Kidney (tissue), 14 donors: Measurements from ENCODE around the gene AAMDC. TPM values are rescaled to one million over a fixed set of nuclear protein-coding genes. Genes with fewer than 3 reads are reported as not detected.
"Not testable (repeated sequence)": the region's sequence is repeated elsewhere in the genome, so short reads cannot be mapped to it uniquely, and the experiment has no call there.

Source experiments
- DNase-seq, 5 donors: peaks; one replicate each; pipeline ENCODE4 v3.0.0-alpha.2; 2013 to 2020
- FAIRE-seq: peaks from 2 replicates; lab custom pipeline; 2012; peaks lifted over from hg19 to GRCh38; lab: Jason Lieb, UNC
- H3K27ac ChIP-seq, 2 donors: one replicate each; pipeline ENCODE4 v1.7.0; 2013; ENCODE audit warnings: low read depth in 2 of 2, low read length in 2 of 2, inconsistent platforms in 1 of 2
- H3K27me3 ChIP-seq: one replicate; pipeline ENCODE4 v1.7.1; 2013; ENCODE audit warnings: low read length, inconsistent platforms; ENCODE audit not compliant: control insufficient read depth, insufficient read depth
- H3K36me3 ChIP-seq, 3 donors: one replicate each; pipeline versions ENCODE4 v1.7.0 to v1.7.1; 2013; ENCODE audit warnings: low read length in 3 of 3, control low read depth in 1 of 3, inconsistent platforms in 1 of 3; ENCODE audit not compliant: insufficient read depth in 3 of 3, control insufficient read depth in 2 of 3
- H3K4me1 ChIP-seq, 3 donors: one replicate each; pipeline versions ENCODE4 v1.7.0 to v1.7.1; 2013; ENCODE audit warnings: low read length in 3 of 3, inconsistent platforms in 1 of 3, low read depth in 1 of 3; ENCODE audit not compliant: control insufficient read depth in 2 of 3, insufficient read depth in 2 of 3
- H3K4me3 ChIP-seq, 3 donors: one replicate each; pipeline versions ENCODE4 v1.7.0 to v1.8.1; 2013; ENCODE audit warnings: low read length in 3 of 3, control low read depth in 1 of 3, inconsistent platforms in 1 of 3
- H3K9ac ChIP-seq, 3 donors: one replicate each; pipeline versions ENCODE4 v1.7.0 to v1.7.1; 2013; ENCODE audit warnings: low read length in 3 of 3, control low read depth in 1 of 3, inconsistent platforms in 1 of 3
- H3K9me3 ChIP-seq, 3 donors: one replicate each; pipeline versions ENCODE4 v1.7.0 to v1.7.1; 2013; ENCODE audit warnings: low read length in 3 of 3, control low read depth in 1 of 3, inconsistent platforms in 1 of 3; ENCODE audit not compliant: control insufficient read depth in 2 of 3, insufficient read depth in 1 of 3
- CTCF ChIP-seq: IDR thresholded peaks from 3 replicates; pipeline ENCODE4 v1.5.1; 2012; ENCODE audit warnings: mild to moderate bottlenecking, moderate library complexity, borderline replicate concordance; ENCODE audit not compliant: insufficient read depth; ENCODE audit errors: extremely low read depth
- intact Hi-C: fragments of 100-400 bp; cut with DNase I; formaldehyde crosslinking; loops from one replicate; pipeline ENCODE4 v1.11.1; 2022
- polyA plus RNA-seq: library from polyadenylated mRNA; stranded (reverse); fragments of 350-450 nt; fragmentation: Illumina TruSeq; extraction: RNeasy Lipid Tissue Mini Kit (QIAGEN cat#74804); gene quantifications from one replicate; pipeline ENCODE4 v1.2.3, GENCODE V29; 2014; ENCODE audit warnings: low read depth, low replicate concordance; ENCODE audit not compliant: insufficient read depth
- total RNA-seq: library from RNA; stranded (reverse); fragmentation: NEBNext Ultra II Directional; extraction: Animal tissue kit (Norgen Biotek cat#: 25700); gene quantifications from one replicate; pipeline ENCODE4 v1.2.1, GENCODE V29; 2021
- donor health status: control.
- donor health status: control.
- donor health status: control.
- donor health status: control.
- donor health status: control.
- donor health status: DM: yes; HTN: yes; CAD: no.
- donor health status: Normal renal cell carcinoma (clear cell type).

The AAMDC gene
- total and polyA plus RNA-seq, 2 donors from 2014 or later: 35.8 to 70.8 TPM

DNA sequence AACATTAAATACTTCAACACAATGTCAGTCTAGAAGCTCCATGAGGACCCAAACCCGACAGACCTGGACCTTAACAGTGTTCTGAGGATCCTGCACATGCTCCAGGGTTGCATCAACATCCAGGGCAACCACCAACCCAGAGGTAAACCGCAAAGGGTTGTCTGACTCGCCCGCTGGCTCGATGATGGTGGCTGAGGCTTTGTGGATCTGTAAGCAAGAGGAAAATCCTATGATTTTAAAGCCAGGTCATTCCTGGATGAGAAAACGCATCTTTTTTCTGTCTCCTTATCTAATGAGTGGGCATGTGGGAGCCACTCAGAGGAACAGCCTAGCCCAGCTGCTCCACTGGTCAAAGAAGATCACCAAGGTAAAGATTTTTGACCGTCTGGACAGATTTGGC is 70.3 kb downstream of the AAMDC start:
- H3K4me1 ChIP-seq, H3K27ac ChIP-seq, H3K36me3 ChIP-seq, H3K4me3 ChIP-seq, DNase-seq, intact Hi-C loops, H3K9ac ChIP-seq, H3K9me3 ChIP-seq, FAIRE-seq, H3K27me3 ChIP-seq: not testable (repeated sequence)

DNA sequence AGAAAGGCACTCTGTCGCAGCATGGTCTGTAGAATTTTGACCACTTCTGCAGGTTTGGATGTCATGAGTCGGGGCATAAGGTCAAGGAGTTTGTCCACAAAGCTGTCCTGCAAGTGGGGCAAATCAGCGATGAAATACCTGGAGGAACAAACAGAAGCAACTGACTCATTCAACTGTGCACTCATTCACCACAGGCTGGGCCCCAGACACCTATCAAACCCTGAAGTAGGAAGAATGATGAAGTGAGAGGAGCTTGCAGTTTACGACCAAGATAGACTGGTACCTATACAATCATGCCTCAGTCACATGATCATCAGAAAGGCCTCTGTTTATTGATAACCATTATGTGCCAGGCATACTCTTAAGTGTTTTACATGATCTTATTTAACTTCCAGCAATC is 70.8 kb downstream of the AAMDC start:
- H3K9ac ChIP-seq, FAIRE-seq, DNase-seq, H3K27ac ChIP-seq, H3K4me3 ChIP-seq, H3K4me1 ChIP-seq, intact Hi-C loops, H3K36me3 ChIP-seq, H3K9me3 ChIP-seq, H3K27me3 ChIP-seq: not testable (repeated sequence)

- H3K9ac ChIP-seq, H3K9me3 ChIP-seq, DNase-seq, H3K27me3 ChIP-seq, H3K4me3 ChIP-seq, FAIRE-seq, H3K36me3 ChIP-seq, H3K4me1 ChIP-seq, H3K27ac ChIP-seq, intact Hi-C loops: not testable (repeated sequence)
Measured at GRCh38 chr11:77894949-77895348, 74.0 kb downstream of the AAMDC start.

DNA sequence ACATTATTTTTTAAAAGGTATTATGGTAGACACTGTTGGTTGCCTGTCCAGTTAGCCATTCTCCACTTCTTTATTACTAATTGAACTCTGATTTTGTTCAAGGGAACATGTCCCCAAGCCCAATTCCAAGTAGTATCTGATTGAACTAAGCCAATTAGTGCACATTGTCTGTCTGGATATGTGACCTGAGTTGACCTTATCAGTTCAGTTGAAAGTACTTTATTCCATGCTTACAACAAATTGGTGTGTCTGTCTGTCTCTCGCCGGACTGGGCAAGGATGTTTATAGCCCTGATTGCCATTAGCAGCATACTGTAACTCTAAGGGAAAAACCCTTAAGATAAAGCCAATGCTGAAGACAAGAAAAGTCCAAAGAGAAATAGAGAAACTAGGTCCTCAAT is 87.9 kb downstream of the AAMDC start:
- H3K27me3 ChIP-seq: no peaks in the 10 kb centered on the region
- TF ChIP-seq CTCF: no peak
- intact Hi-C loops: no loop called here
- H3K9me3 ChIP-seq: no peaks in the 10 kb centered on the region
- no peak for FAIRE-seq
- H3K27ac ChIP-seq: no peak overlapping the region
- no peaks in the 10 kb centered on the region for H3K4me1 ChIP-seq
- no peak overlapping the region for H3K9ac ChIP-seq
- no peak for DNase-seq
- H3K4me3 ChIP-seq: no peak overlapping the region
- H3K36me3 ChIP-seq: peaks cover 0 to 3% (median 2%) of the 10 kb centered on the region in 3 donors

GRCh38 chr11:77909277-77909676 is 88.3 kb downstream of the AAMDC start:
- Histone ChIP-seq H3K9ac (no peak overlapping the region), H3K4me1 (peaks cover 0 to 2% (median 0%) of the 10 kb centered on the region in 3 donors), H3K27me3 (no peaks in the 10 kb centered on the region), H3K27ac (no peak overlapping the region), H3K4me3 (no peak overlapping the region), H3K36me3 (peaks cover 0 to 3% (median 2%) of the 10 kb centered on the region in 3 donors), H3K9me3 (no peaks in the 10 kb centered on the region)
- intact Hi-C loops: no loop called here
- no peak for TF ChIP-seq CTCF
- DNase-seq (no peak), FAIRE-seq (no peak)

GRCh38 chr11:77910828-77911227 is 89.9 kb downstream of the AAMDC start:
- H3K27ac ChIP-seq, H3K9ac ChIP-seq, H3K36me3 ChIP-seq, H3K4me1 ChIP-seq, intact Hi-C loops, FAIRE-seq, H3K4me3 ChIP-seq, H3K27me3 ChIP-seq, H3K9me3 ChIP-seq: not testable (repeated sequence)
- peak in 3 of 5 donors; percentile 10 to 29 (median 18) for DNase-seq

DNA sequence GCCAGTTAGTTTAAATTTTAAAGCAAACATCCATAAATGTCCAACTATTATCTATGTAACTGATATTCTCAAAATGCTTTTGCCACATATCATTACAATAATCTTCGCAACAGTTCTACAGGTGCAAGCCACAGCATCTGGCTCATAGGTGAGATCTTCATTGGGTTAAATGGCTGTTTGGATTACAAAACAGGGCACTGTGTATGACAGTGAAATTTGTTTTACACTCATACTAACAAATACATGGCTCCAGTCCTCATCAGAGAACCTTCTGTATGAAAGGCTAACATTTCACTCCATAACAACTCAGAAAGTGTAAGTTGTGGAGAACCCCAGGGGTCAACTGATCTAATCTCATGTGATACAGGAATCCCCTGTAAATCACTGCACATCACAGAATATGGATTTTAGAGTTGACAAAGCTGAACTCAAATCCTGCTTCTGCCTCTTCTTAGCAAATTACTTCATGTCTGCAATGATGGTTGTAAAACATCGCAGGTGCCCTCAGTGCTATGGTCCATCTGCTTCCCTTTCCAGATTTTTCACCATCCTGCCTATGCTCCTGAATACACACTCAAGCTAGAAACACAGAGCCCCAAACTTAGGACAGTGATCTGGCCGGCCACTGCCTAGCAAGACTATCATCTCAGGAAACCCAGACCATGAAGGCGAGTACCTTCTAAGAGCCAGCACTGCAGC is 92.8 kb downstream of the AAMDC start:
- intact Hi-C loops, H3K36me3 ChIP-seq, H3K9ac ChIP-seq, FAIRE-seq, H3K9me3 ChIP-seq, H3K27me3 ChIP-seq, H3K27ac ChIP-seq, H3K4me3 ChIP-seq, DNase-seq, H3K4me1 ChIP-seq: not testable (repeated sequence)
